ENCODE measurements around the gene PPBP.

- TF ChIP-seq CTCF (IDR thresholded peaks at IDR 0.05) (no peak), EP300 (IDR thresholded peaks at IDR 0.05) (no peak), POLR2AphosphoS5 (IDR thresholded peaks at IDR 0.05) (no peak), POLR2A (IDR thresholded peaks at IDR 0.05; ENCODE audit: low read depth) (no peak)
These were observed 20.1 kb downstream of the PPBP start for GRCh38 chr4:73967866-73968265.
